ENCODE measurements around the gene NOX5.

- TF ChIP-seq CTCF (IDR thresholded peaks at IDR 0.05): no peak
- TF ChIP-seq EP300 (IDR thresholded peaks at IDR 0.05; ENCODE audit: low read depth): no peak
- TF ChIP-seq POLR2A (IDR thresholded peaks at IDR 0.05): no peak
Observed at GRCh38 chr15:69032703-69033373, 18.3 kb downstream of the NOX5 start.
